Adrenal gland (tissue), 12 donors: ENCODE measurements around the gene NPEPL1. TPM values are rescaled to one million over a fixed set of nuclear protein-coding genes. Genes with fewer than 3 reads are reported as not detected.
"Not testable (repeated sequence)": the region's sequence is repeated elsewhere in the genome, so short reads cannot be mapped to it uniquely, and the experiment has no call there.

Experiments used
- DNase-seq, 7 donors: peaks; one replicate each; pipeline ENCODE4 v3.0.0-alpha.2; 2019 to 2020
- H3K27ac ChIP-seq, 5 donors: fragments of 200-600 bp; sonication (generic) in 4 of 5; 1 replicate in 3 of 5; 2 replicates in 2 of 5; pipeline versions ENCODE4 v1.5.1 to v1.8.0; 2016 to 2020; ENCODE audit warnings: mild to moderate bottlenecking in 1 of 5
- H3K27me3 ChIP-seq: fragments of 200-600 bp; 2 replicates; pipeline ENCODE4 v1.8.0; 2021
- H3K36me3 ChIP-seq, 2 donors: fragments of 200-600 bp; replicated peaks in 1 of 2; 1 replicate in 1 of 2; 2 replicates in 1 of 2; pipeline versions ENCODE4 v1.5.1 to v1.8.0; 2018 to 2022
- H3K4me1 ChIP-seq, 2 donors: fragments of 200-600 bp; replicated peaks in 1 of 2; 1 replicate in 1 of 2; 2 replicates in 1 of 2; pipeline versions ENCODE4 v1.5.1 to v1.8.0; 2018 to 2021
- H3K4me3 ChIP-seq, 4 donors: fragments of 200-600 bp; sonication (generic) in 3 of 4; one replicate each; pipeline ENCODE4 v1.5.1; 2016 to 2018
- H3K9me3 ChIP-seq, 3 donors: fragments of 200-600 bp; sonication (generic) in 1 of 3; replicated peaks in 1 of 3; 1 replicate in 2 of 3; 2 replicates in 1 of 3; pipeline versions ENCODE4 v1.5.1 to v1.8.0; 2016 to 2021
- POLR2A ChIP-seq, 2 donors: fragments of 450-650 bp; IDR thresholded peaks; one replicate each; pipeline ENCODE4 v1.6.1; 2017; ENCODE audit warnings: antibody characterized with exemption in 2 of 2, mild to moderate bottlenecking in 2 of 2, moderate library complexity in 1 of 2
- WGBS, 4 donors: extraction: QIAGEN DNeasy Blood & Tissue Kit in 2 of 4; methylation state at CpG; one replicate each; pipeline versions ENCODE4 v1.1.5 to v1.1.7; 2013 to 2017; 5-methylcytosine and 5-hydroxymethylcytosine counted together
- intact Hi-C, 2 donors: fragments of 100-400 bp; cut with DNase I; formaldehyde crosslinking; loops; one replicate each; pipeline versions ENCODE4 v1.14.1 to v1.15.0; 2022 to 2023
- polyA plus RNA-seq, 3 donors: library from polyadenylated mRNA; stranded (reverse); fragments of 200-250 nt in 2 of 3; fragments of 350-450 nt in 1 of 3; fragmentation: Illumina TruSeq in 1 of 3; extraction: RNeasy Lipid Tissue Mini Kit (QIAGEN cat#74804) in 1 of 3; gene quantifications; one replicate each; pipeline ENCODE4 v1.2.3, GENCODE V29; 2013 to 2014
- total RNA-seq, 9 donors: library from RNA; depleted of rRNA in 4 of 9; stranded (reverse); fragments of >200 nt in 4 of 9; fragments of 120-200 nt in 1 of 9; fragmentation: NEBNext Ultra II Directional in 1 of 9; extraction: Animal tissue kit (Norgen Biotek cat#: 25700) in 1 of 9; gene quantifications; one replicate each; pipeline versions ENCODE4 v1.1.0 to v1.2.4, GENCODE V29; 2013 to 2023
- TF ChIP-seq, protein P1 (sequence below), 6 experiments: fragments of 450-650 bp in 4 of 6; fragments of 200-600 bp in 2 of 6; sonication (generic) in 1 of 6; IDR thresholded peaks; 1 replicate in 5 of 6; 2 replicates in 1 of 6; pipeline versions ENCODE4 v1.5.1 to v1.8.0; 2016 to 2021; ENCODE audit warnings: antibody characterized with exemption in 6 of 6, mild to moderate bottlenecking in 2 of 6, moderate library complexity in 1 of 6
- donor health status: healthy with polysubstance abuse.
- donor health status: Bipolar disorder and iron deficiency.
- donor health status: DM: yes; HTN: yes; CAD: no.
- donor health status: DM: no; HTN: no; CAD: no.
- donor health status: DM: no; HTN: no; CAD: no.
- donor health status: DM: yes; HTN: yes; CAD: no.

NPEPL1 gene
- total and polyA plus RNA-seq, 12 donors = 9.3 to 158 (median 35.2) TPM

DNA sequence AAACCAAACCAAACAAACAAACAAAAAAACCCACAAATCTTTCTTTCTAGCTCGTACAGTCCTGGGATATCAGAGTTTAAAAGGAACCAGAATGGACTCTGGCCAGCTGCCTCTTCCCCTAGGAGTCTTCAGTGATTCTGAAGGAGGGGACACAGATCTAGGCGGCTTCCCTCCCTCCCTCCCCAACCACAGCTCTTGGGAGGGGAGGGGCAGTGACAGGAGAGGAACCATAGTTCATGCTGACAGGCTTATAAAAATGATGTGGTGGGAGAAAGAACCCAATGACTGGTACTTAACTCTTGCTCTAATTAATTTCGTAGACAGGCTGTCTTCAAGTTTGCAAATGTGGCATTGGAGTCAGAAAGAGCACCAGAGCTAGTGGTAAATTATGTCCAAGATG, 56.0 kb downstream of the NPEPL1 start:
- H3K36me3 ChIP-seq = no peaks in the 10 kb centered on the region
- no peaks in the 10 kb centered on the region for H3K9me3 ChIP-seq
- intact Hi-C loops = no loop called here
- TF ChIP-seq POLR2A (IDR thresholded peaks at IDR 0.05) = no peak
- TF ChIP-seq, protein P1, sequence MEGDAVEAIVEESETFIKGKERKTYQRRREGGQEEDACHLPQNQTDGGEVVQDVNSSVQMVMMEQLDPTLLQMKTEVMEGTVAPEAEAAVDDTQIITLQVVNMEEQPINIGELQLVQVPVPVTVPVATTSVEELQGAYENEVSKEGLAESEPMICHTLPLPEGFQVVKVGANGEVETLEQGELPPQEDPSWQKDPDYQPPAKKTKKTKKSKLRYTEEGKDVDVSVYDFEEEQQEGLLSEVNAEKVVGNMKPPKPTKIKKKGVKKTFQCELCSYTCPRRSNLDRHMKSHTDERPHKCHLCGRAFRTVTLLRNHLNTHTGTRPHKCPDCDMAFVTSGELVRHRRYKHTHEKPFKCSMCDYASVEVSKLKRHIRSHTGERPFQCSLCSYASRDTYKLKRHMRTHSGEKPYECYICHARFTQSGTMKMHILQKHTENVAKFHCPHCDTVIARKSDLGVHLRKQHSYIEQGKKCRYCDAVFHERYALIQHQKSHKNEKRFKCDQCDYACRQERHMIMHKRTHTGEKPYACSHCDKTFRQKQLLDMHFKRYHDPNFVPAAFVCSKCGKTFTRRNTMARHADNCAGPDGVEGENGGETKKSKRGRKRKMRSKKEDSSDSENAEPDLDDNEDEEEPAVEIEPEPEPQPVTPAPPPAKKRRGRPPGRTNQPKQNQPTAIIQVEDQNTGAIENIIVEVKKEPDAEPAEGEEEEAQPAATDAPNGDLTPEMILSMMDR (IDR thresholded peaks at IDR 0.05) = no peak
- no peak for DNase-seq
- WGBS, 4 donors = 59 to 74% (median 67%) methylated on average over 3 of the region's 3 CpGs
- H3K4me3 ChIP-seq = no peak overlapping the region
- H3K4me1 ChIP-seq = no peaks in the 10 kb centered on the region
- H3K27me3 ChIP-seq = no peaks in the 10 kb centered on the region
- H3K27ac ChIP-seq = no peak overlapping the region

DNA sequence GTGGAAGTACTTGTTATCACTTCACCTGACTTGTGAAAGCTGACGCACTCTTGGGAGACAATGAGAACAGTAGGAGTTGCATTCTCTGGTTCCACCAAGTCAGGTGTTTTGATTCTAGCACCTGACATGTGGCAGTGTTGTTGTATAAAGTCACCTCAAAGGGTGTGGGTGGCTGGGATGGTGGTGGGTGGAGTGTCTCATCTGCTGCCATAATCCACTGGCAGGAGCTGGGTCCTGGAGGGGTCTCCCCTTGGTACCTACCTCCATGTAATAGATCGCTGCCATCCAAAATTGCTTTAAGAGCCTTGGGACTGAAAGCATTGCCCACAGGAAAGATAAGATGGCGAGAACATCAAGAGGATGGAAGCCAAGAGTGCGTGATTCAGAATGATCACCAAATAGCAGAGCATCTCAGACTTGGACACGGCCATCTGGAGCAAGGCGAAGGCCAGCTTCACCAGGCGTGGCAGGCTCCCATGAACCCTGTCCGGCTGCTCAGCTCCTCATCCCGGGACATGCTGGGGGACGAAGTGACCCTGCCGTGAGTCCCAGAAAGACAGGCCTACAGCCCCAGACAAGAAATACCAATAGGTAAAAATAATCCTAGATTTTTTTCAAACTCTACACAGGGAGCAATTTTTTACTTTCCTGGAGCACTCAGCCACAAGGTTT, 56.6 kb downstream of the NPEPL1 start:
- DNase-seq = no peak
- TF ChIP-seq, protein P1 (IDR thresholded peaks at IDR 0.05) = no peak
- TF ChIP-seq POLR2A (IDR thresholded peaks at IDR 0.05) = no peak
- intact Hi-C loops = no loop called here
- Histone ChIP-seq H3K9me3 (no peaks in the 10 kb centered on the region), H3K4me3 (no peak overlapping the region), H3K27ac (no peak overlapping the region), H3K27me3 (no peaks in the 10 kb centered on the region), H3K4me1 (no peaks in the 10 kb centered on the region), H3K36me3 (no peaks in the 10 kb centered on the region)
- 82 to 95% (median 91%) methylated on average over 11 of the region's 11 CpGs for WGBS, 4 donors

DNA sequence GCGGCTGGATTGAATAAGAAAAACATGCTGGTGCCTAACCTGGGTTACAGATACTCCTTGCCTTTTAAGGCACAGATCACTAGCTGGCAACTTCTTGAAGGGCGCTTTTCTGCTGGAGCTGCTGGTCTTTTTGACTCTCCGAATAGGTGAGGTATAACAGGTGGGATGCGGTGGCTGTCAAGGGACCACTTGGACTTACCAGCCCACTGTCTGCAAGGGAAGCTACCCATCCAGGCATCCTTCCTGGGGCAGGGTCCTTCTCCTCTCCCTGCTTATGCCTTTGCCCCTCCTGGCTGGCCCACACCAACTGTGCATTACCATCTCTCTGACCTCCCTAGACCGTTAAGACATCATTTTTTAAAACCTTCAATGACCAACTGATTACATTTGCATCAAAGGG, 57.4 kb downstream of the NPEPL1 start:
- H3K27me3 ChIP-seq = no peaks in the 10 kb centered on the region
- H3K4me1 ChIP-seq = no peaks in the 10 kb centered on the region
- intact Hi-C loops = no loop called here
- whole genome bisulfite sequencing, 4 donors = 74 to 96% (median 91%) methylated on average over 5 of the region's 5 CpGs
- H3K36me3 ChIP-seq = no peaks in the 10 kb centered on the region
- H3K9me3 ChIP-seq = no peaks in the 10 kb centered on the region
- no peak overlapping the region for H3K27ac ChIP-seq
- DNase-seq = no peak
- TF ChIP-seq, protein P1 (IDR thresholded peaks at IDR 0.05) = no peak
- TF ChIP-seq POLR2A (IDR thresholded peaks at IDR 0.05) = no peak
- no peak overlapping the region for H3K4me3 ChIP-seq

DNA sequence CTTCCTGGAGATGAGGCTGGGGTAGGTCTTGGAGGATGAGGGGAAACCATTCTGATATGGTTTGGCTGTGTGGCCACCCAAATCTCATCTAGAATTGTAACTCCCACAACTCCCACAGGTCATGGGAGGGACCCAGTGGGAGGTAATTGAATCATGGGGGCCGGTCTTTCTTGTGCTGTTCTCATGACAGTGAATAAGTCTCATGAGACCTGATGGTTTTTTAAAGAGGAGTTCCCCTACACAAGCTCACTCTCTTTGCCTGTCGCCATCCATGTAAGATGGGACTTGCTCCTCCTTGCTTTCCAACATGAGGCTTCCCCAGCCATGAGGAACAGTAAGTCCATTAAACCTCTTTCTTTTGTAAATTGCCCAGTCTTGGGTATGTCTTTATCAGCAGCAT, 58.1 kb downstream of the NPEPL1 start:
- intact Hi-C loops, H3K27ac ChIP-seq, H3K36me3 ChIP-seq, DNase-seq, H3K27me3 ChIP-seq, H3K9me3 ChIP-seq, H3K4me3 ChIP-seq, H3K4me1 ChIP-seq: not testable (repeated sequence)
- 81 to 97% (median 95%) methylated on average over 2 of the region's 2 CpGs for WGBS, 4 donors

DNA sequence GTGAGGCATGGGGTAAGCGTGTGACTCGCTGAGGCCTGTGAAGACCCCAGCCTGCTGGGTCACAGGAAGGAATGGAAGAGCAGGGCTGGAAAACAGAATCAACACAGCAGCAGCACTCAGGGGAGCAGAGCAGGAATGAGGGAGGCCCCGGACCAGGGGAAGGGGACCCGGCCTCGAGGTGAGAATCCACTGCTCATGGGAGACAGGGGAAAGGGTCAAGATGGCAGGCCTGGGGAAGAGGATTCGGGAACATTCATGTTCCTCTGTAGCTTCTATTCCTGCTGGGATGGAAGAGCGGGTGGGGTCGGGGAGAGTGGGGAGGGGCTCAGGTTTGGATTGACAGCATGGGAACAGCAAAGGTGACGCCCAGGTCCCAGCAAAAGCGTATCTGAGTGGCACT, 59.4 kb downstream of the NPEPL1 start:
- WGBS, 4 donors = 90 to 94% (median 91%) methylated on average over 9 to 10 of the region's 10 CpGs
- intact Hi-C loops = no loop called here
- Histone ChIP-seq H3K27ac (no peak overlapping the region), H3K4me1 (no peaks in the 10 kb centered on the region), H3K36me3 (no peaks in the 10 kb centered on the region), H3K9me3 (no peaks in the 10 kb centered on the region), H3K4me3 (no peak overlapping the region), H3K27me3 (no peaks in the 10 kb centered on the region)
- TF ChIP-seq, protein P1 (IDR thresholded peaks at IDR 0.05) = no peak
- no peak for TF ChIP-seq POLR2A (IDR thresholded peaks at IDR 0.05)
- DNase-seq = no peak
